Loucy (cell line): Measurements from ENCODE around the gene TASOR.
"Not testable (repeated sequence)": the region's sequence is repeated elsewhere in the genome, so short reads cannot be mapped to it uniquely, and the experiment has no call there.

Source experiments
- H2AFZ ChIP-seq: fragments of 200-600 bp; sonication (generic); 2 replicates; pipeline ENCODE4 v1.6.0; 2016; ENCODE audit warnings: antibody characterized with exemption, mild to moderate bottlenecking, low read length, moderate library complexity
- H3F3A ChIP-seq: fragments of 200-600 bp; 2 replicates; pipeline ENCODE4 v1.6.0; 2016; ENCODE audit warnings: antibody characterized with exemption, low read depth, mild to moderate bottlenecking
- H3K27me3 ChIP-seq: fragments of 200-600 bp; sonication (generic); 2 replicates; pipeline ENCODE4 v1.6.1; 2014; ENCODE audit warnings: low read length, mild to moderate bottlenecking; ENCODE audit not compliant: insufficient read depth, poor library complexity, severe bottlenecking
- H3K36me3 ChIP-seq: fragments of 200-600 bp; sonication (generic); 2 replicates; pipeline ENCODE4 v1.6.1; 2016; ENCODE audit warnings: low read length; ENCODE audit not compliant: insufficient read depth
- H3K4me1 ChIP-seq: fragments of 200-600 bp; sonication (generic); 2 replicates; pipeline ENCODE4 v1.5.1; 2014; ENCODE audit warnings: low read length, mild to moderate bottlenecking; ENCODE audit not compliant: insufficient read depth, poor library complexity, severe bottlenecking
- H3K4me2 ChIP-seq: fragments of 200-600 bp; sonication (generic); 2 replicates; pipeline ENCODE4 v1.6.0; 2014; ENCODE audit warnings: antibody characterized with exemption, low read length, low read depth, mild to moderate bottlenecking; ENCODE audit not compliant: poor library complexity, severe bottlenecking
- H3K4me3 ChIP-seq: fragments of 200-600 bp; sonication (generic); 2 replicates; pipeline ENCODE4 v1.5.1; 2014; ENCODE audit warnings: low read length, mild to moderate bottlenecking, mixed read lengths; ENCODE audit not compliant: poor library complexity, severe bottlenecking
- H3K79me2 ChIP-seq: fragments of 200-600 bp; sonication (generic); 2 replicates; pipeline ENCODE4 v1.6.1; 2014; ENCODE audit warnings: low read length; ENCODE audit not compliant: insufficient read depth
- H3K9ac ChIP-seq: fragments of 200-600 bp; sonication (generic); 2 replicates; pipeline ENCODE4 v1.6.0; 2014; ENCODE audit warnings: mild to moderate bottlenecking, low read depth, low read length, moderate library complexity; ENCODE audit not compliant: poor library complexity, severe bottlenecking
- H3K9me2 ChIP-seq: fragments of 200-600 bp; sonication (generic); replicated peaks from 2 replicates; pipeline ENCODE4 v1.6.1; 2016; ENCODE audit warnings: low read depth, low read length, mixed read lengths
- H3K9me3 ChIP-seq: fragments of 200-600 bp; sonication (generic); 2 replicates; pipeline ENCODE4 v1.6.1; 2014; ENCODE audit warnings: mild to moderate bottlenecking, antibody characterized with exemption, low read length, low read depth; ENCODE audit not compliant: insufficient read depth
- H4K20me1 ChIP-seq: fragments of 200-600 bp; sonication (generic); 2 replicates; pipeline ENCODE4 v1.6.0; 2014; ENCODE audit warnings: antibody characterized with exemption, low read length, mild to moderate bottlenecking; ENCODE audit not compliant: insufficient read depth, poor library complexity, severe bottlenecking
- EZH2phosphoT487 ChIP-seq: fragments of 200-600 bp; IDR thresholded peaks from 2 replicates; pipeline ENCODE4 v1.6.1; 2018; ENCODE audit warnings: antibody characterized with exemption, mild to moderate bottlenecking, moderate library complexity, borderline replicate concordance
- TF ChIP-seq, protein P1 (sequence below): fragments of 200-600 bp; sonication (generic); conservative IDR thresholded peaks from 2 replicates; pipeline ENCODE4 v1.5.1; 2014; ENCODE audit warnings: mild to moderate bottlenecking, antibody characterized with exemption, low read length

TASOR gene

GRCh38 chr3:56692001-56692365 lies 8.9 kb upstream of the TASOR start:
- not testable (repeated sequence) for H3F3A ChIP-seq, H3K4me2 ChIP-seq, H3K9ac ChIP-seq, H3K4me3 ChIP-seq, H2AFZ ChIP-seq, H4K20me1 ChIP-seq, H3K27me3 ChIP-seq, H3K9me2 ChIP-seq, H3K36me3 ChIP-seq, H3K9me3 ChIP-seq, H3K79me2 ChIP-seq
- peaks cover 31% of the 10 kb centered on the region for H3K4me1 ChIP-seq

GRCh38 chr3:56691165-56692000 lies 8.3 kb upstream of the TASOR start:
- TF ChIP-seq, protein P1, sequence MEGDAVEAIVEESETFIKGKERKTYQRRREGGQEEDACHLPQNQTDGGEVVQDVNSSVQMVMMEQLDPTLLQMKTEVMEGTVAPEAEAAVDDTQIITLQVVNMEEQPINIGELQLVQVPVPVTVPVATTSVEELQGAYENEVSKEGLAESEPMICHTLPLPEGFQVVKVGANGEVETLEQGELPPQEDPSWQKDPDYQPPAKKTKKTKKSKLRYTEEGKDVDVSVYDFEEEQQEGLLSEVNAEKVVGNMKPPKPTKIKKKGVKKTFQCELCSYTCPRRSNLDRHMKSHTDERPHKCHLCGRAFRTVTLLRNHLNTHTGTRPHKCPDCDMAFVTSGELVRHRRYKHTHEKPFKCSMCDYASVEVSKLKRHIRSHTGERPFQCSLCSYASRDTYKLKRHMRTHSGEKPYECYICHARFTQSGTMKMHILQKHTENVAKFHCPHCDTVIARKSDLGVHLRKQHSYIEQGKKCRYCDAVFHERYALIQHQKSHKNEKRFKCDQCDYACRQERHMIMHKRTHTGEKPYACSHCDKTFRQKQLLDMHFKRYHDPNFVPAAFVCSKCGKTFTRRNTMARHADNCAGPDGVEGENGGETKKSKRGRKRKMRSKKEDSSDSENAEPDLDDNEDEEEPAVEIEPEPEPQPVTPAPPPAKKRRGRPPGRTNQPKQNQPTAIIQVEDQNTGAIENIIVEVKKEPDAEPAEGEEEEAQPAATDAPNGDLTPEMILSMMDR = no peak
- no peak for TF ChIP-seq EZH2phosphoT487
- Histone ChIP-seq H3K4me2 (no peak overlapping the region), H3K27me3 (no peaks in the 10 kb centered on the region), H3K9me2 (no peaks in the 10 kb centered on the region), H4K20me1 (no peaks in the 10 kb centered on the region), H2AFZ (no peak overlapping the region), H3K9ac (no peak overlapping the region), H3K9me3 (no peaks in the 10 kb centered on the region), H3K4me1 (peaks cover 27% of the 10 kb centered on the region), H3K4me3 (no peak overlapping the region), H3F3A (0 out of 2 replicates have a peak, but pooled peaks cover 3% of the 10 kb centered on the region), H3K36me3 (no peaks in the 10 kb centered on the region), H3K79me2 (no peaks in the 10 kb centered on the region)

GRCh38 chr3:56689303-56689702 lies 6.2 kb upstream of the TASOR start:
- Histone ChIP-seq H4K20me1 (no peaks in the 10 kb centered on the region), H3K79me2 (no peaks in the 10 kb centered on the region), H3K4me3 (no peak overlapping the region), H2AFZ (no peak overlapping the region), H3K27me3 (no peaks in the 10 kb centered on the region), H3K4me2 (no peak overlapping the region), H3F3A (no peaks in the 10 kb centered on the region), H3K9me2 (no peaks in the 10 kb centered on the region), H3K36me3 (no peaks in the 10 kb centered on the region), H3K9me3 (no peaks in the 10 kb centered on the region), H3K9ac (no peak overlapping the region), H3K4me1 (peaks cover 16% of the 10 kb centered on the region)
- TF ChIP-seq, protein P1 = no peak
- no peak for TF ChIP-seq EZH2phosphoT487

GRCh38 chr3:56688191-56688590 lies 5.1 kb upstream of the TASOR start:
- H3K9me2 ChIP-seq = no peaks in the 10 kb centered on the region

More at GRCh38 chr3:56688191-56688590, 5.1 kb upstream of the TASOR start:
- TF ChIP-seq, protein P1 = no peak
- Histone ChIP-seq H3F3A (no peaks in the 10 kb centered on the region), H3K79me2 (peaks cover 6% of the 10 kb centered on the region; the same call in 1 of the 2 replicates), H3K4me1 (peaks cover 14% of the 10 kb centered on the region), H3K27me3 (no peaks in the 10 kb centered on the region), H3K9ac (no peak overlapping the region), H3K36me3 (no peaks in the 10 kb centered on the region), H3K4me2 (no peak overlapping the region), H3K9me3 (no peaks in the 10 kb centered on the region), H4K20me1 (no peaks in the 10 kb centered on the region), H2AFZ (no peak overlapping the region), H3K4me3 (no peak overlapping the region)
